ENCODE data around the gene TBPL1.

TBPL1 gene

DNA sequence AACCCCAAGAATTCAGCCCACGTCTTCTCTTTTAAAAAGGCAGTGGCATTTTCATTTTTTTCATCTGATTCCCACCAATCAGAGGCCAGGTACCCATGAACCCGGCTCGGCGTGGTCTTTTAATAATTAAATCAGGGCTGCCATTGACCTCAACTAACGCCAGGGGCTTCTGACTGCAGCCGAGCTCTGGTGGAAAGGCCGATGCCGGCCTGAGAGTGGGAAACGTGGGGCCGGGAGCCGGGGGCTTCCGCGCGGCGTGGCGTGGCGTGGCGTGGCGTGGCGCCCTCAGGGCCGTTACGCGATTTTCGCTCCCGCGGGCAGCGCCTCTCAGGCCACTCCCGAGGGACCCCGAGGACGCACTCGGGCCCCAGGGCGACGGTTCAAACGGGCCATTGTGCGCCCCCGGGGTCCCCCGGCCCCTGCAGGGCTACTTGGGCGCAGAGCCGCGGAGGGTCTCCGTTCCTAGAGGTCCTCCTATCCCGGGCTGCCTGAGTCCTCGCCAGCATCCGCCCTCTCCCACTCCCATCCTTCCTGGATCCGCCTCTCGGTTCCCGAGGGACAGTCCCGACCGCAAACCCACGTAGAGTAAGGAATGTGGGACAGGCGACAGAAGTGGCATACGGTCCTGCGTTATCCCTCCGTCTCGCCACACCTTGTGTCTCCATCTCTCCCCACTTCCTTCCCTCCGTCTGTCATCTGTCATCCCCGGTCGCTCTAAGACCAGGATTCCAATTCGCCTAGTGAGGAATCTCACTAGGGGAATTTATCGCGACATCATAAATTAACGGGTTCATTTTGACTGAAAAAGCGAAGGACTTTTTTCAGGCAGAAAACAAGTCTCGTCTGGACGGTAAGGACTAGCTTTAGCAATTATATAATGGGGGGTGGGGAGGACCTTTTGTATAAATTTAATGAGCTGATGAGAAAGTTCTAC is 876 bp upstream of the TBPL1 start:
- DNase-seq (ENCODE audit: low read depth), result peak; percentile 54
- no peak for TF ChIP-seq POLR2A (IDR thresholded peaks at IDR 0.05; ENCODE audit: extremely low read depth, insufficient read length)
- no peak for TF ChIP-seq MYC (IDR thresholded peaks at IDR 0.05; ENCODE audit: low read depth, low read length)
- TF ChIP-seq, protein P1, sequence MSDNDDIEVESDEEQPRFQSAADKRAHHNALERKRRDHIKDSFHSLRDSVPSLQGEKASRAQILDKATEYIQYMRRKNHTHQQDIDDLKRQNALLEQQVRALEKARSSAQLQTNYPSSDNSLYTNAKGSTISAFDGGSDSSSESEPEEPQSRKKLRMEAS (IDR thresholded peaks at IDR 0.05; ENCODE audit: low read depth, low read length), result no peak
- peak overlapping the region; percentile 90 for H3K4me3 ChIP-seq (ENCODE audit: low read depth, low read length)

DNA sequence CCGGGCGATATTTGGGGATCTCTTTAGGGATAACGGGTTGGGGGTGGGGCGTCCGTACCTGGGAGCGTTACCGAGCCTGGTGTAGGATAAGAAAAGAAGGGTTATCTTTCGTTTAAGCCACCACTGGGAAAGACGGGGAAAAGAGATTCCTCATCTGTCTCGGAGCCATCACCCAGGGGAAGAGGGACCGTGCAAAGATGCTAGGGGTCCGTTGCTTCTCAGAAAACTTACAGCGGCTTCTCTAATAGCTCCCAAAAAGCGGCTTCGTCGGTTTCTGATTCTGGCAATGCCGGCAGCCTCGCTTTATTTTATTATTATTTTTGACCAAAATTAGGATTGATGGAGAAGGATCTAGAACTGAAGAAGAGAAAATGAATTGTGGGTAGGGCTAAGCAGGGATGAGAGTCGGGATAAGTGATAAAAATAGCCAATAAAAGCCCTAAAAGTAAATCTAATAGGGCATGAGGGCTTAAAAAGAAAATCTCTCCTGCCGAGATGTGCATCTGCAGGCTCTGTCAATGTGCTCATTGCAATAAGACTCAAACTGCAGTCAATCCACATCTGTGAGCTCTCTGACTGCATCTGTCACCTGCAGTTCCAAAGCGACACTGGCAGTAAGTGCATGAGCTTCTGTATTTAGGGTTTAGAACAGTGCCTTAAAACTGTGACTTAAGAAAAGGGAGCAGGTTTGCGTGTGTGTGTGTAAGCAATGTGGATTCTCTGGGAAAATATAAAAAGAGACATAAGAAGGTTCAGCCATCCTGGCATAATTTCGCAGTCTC is 801 bp downstream of the TBPL1 start:
- TF ChIP-seq CTCF (IDR thresholded peaks at IDR 0.05; ENCODE audit: low read depth, low read length), result no peak
- TF ChIP-seq, protein P1 (IDR thresholded peaks at IDR 0.05; ENCODE audit: low read depth, low read length), result no peak
- TF ChIP-seq MYC (IDR thresholded peaks at IDR 0.05; ENCODE audit: low read depth, low read length), result no peak
- TF ChIP-seq POLR2A (IDR thresholded peaks at IDR 0.05; ENCODE audit: extremely low read depth, insufficient read length), result no peak
- peak; percentile 20 for DNase-seq (ENCODE audit: low read depth)
- H3K4me3 ChIP-seq (ENCODE audit: low read depth, low read length), result peak overlapping the region; percentile 90

DNA sequence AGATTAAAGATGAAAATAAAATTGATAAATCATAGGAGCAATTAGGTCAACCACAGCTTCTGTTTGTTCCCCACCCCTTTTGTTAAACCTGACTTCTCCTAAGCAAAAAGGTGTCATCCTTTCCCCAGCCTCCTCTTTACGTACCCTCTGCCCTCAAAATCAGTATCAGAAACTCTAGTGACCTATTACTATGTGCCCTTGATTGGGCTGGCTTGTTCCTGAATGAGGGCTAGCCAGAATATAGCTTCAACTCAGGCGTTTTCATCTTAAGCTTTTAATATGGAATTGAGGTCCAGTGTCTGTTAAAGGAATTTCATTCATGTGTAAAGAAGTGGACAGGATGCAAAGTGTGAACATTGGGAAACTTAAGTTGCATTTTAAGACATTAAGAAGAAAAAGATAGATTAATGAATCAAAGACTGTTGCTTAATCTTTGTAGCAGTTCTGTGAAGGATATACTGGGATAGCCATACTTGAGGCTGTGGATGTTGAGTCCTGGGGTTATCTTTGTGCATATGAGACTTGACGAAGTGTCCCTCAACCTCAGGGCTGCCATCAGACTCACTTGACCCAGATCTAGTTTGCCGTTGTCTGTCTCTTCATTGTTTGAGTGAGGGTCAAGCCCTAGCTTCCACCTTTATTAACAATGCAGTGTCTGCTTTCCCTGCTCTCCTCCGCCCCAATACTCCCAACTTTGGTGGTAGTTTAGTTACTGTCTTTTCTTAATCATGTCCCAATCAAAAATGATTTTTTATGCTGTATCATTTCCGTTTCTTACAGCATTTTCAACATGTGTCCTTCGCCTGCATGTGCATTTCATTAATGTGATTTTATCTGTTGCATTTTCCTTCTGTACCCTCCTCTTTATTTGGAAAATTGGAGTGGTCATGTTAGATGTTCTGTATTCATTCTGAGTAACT is 1.9 kb downstream of the TBPL1 start:
- no peak for DNase-seq (ENCODE audit: low read depth)
- peak overlapping the region; percentile 90 for H3K4me3 ChIP-seq (ENCODE audit: low read depth, low read length)
- TF ChIP-seq CTCF (IDR thresholded peaks at IDR 0.05; ENCODE audit: low read depth, low read length) (no peak), POLR2A (IDR thresholded peaks at IDR 0.05; ENCODE audit: extremely low read depth, insufficient read length) (no peak), MYC (IDR thresholded peaks at IDR 0.05; ENCODE audit: low read depth, low read length) (no peak)
- TF ChIP-seq, protein P1 (IDR thresholded peaks at IDR 0.05; ENCODE audit: low read depth, low read length), result no peak

- DNase-seq (ENCODE audit: low read depth), result no peak
- TF ChIP-seq MYC (IDR thresholded peaks at IDR 0.05; ENCODE audit: low read depth, low read length) (no peak), CTCF (IDR thresholded peaks at IDR 0.05; ENCODE audit: low read depth, low read length) (no peak), POLR2A (IDR thresholded peaks at IDR 0.05; ENCODE audit: extremely low read depth, insufficient read length) (no peak)
- TF ChIP-seq, protein P1 (IDR thresholded peaks at IDR 0.05; ENCODE audit: low read depth, low read length), result no peak
- H3K4me3 ChIP-seq (ENCODE audit: low read depth, low read length), result no peak overlapping the region
Measured at GRCh38 chr6:133955582-133956415, 2.8 kb downstream of the TBPL1 start.

DNA sequence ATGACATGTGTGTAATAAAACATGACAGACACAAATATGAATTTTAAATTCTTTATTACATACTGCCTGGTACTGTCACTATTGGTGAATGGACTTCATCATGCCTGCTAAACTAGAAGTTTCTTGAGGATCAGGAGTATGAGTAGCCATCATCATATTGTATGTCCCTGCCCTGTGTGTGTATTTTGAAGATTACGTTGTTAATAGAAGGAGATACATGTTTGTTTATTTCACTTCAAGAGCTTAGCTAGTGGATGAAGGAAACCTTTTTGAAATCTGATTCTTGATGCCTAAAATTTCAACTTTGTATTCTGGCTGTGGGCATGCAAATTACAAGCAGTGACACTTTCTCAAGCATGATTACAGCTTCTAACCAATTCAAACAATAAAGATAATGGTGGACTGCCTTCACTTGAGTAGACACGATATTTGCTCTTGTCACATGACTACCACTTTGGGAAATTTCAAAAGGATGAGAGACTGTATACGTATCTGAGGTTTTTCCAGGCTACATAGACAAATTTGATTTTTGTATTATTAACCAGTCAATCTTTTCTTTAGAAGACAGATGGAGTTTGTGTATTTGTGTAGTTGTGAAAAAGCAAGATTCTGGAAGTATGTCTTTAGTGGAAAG is 3.5 kb downstream of the TBPL1 start:
- DNase-seq (ENCODE audit: low read depth), result no peak
- TF ChIP-seq, protein P1 (IDR thresholded peaks at IDR 0.05; ENCODE audit: low read depth, low read length), result no peak
- TF ChIP-seq POLR2A (IDR thresholded peaks at IDR 0.05; ENCODE audit: extremely low read depth, insufficient read length) (no peak), CTCF (IDR thresholded peaks at IDR 0.05; ENCODE audit: low read depth, low read length) (no peak), MYC (IDR thresholded peaks at IDR 0.05; ENCODE audit: low read depth, low read length) (no peak)
- H3K4me3 ChIP-seq (ENCODE audit: low read depth, low read length), result no peak overlapping the region

All from NB4 (cell line).